HG02943 (cell line): ENCODE measurements around the gene SCG3.

ENCODE experiments used
- ATAC-seq: cut with Tn5 transposase; IDR thresholded peaks from one replicate; pipeline ENCODE4 v1.9.1; 2021; ENCODE audit warnings: mild to moderate bottlenecking, low read depth, moderate library complexity; ENCODE audit not compliant: unreplicated experiment

Gene SCG3

GRCh38 chr15:51677452-51677851 is 3.9 kb upstream of the SCG3 start:
- no peak for ATAC-seq

- no peak for ATAC-seq
Observed at GRCh38 chr15:51678096-51678495, 3.2 kb upstream of the SCG3 start.

GRCh38 chr15:51680321-51680720 is 982 bp upstream of the SCG3 start:
- no peak for ATAC-seq

GRCh38 chr15:51687565-51687964 is 6.3 kb downstream of the SCG3 start:
- no peak for ATAC-seq

GRCh38 chr15:51688863-51689262 is 7.6 kb downstream of the SCG3 start:
- no peak for ATAC-seq

DNA sequence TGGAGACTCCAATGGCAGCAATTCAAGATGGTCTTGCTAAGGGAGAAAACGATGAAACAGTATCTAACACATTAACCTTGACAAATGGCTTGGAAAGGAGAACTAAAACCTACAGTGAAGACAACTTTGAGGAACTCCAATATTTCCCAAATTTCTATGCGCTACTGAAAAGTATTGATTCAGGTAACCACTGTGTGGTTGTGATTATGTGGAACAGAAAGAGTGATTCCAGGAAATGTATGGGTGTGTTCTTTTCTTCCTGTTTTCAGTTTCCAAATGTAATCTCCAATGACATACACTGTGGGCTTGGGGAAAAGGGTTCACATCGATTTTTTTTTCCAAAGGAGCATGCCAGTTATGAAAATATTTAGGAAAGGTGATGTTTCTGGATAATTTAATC is 10.9 kb downstream of the SCG3 start:
- ATAC-seq, result no peak

DNA sequence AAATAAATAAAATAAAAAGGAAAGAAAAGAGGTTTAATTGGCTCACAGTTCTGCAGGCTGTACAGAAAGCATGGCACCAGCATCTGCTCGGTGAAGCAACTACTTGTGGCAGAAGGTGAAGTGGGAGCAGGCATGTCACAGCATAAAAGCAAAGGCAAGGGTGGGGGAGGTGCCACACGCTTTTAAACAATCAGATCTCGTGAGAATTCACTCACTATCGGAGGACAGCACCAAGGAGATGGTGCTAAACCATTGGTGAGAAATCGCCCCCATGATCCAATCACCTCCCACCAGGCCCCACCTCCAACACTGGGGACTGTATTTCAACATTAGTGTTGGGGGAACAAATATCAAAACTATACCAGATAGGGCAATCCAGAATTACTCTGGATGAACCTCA is 15.3 kb downstream of the SCG3 start:
- no peak for ATAC-seq

GRCh38 chr15:51697163-51697562 is 15.9 kb downstream of the SCG3 start:
- no peak for ATAC-seq

GRCh38 chr15:51699373-51699772 is 18.1 kb downstream of the SCG3 start:
- no peak for ATAC-seq

GRCh38 chr15:51702710-51703109 is 21.4 kb downstream of the SCG3 start:
- ATAC-seq, result no peak

- no peak for ATAC-seq
Observed at GRCh38 chr15:51706291-51706690, 25.0 kb downstream of the SCG3 start.

GRCh38 chr15:51706926-51707608 is 25.8 kb downstream of the SCG3 start:
- no peak for ATAC-seq

DNA sequence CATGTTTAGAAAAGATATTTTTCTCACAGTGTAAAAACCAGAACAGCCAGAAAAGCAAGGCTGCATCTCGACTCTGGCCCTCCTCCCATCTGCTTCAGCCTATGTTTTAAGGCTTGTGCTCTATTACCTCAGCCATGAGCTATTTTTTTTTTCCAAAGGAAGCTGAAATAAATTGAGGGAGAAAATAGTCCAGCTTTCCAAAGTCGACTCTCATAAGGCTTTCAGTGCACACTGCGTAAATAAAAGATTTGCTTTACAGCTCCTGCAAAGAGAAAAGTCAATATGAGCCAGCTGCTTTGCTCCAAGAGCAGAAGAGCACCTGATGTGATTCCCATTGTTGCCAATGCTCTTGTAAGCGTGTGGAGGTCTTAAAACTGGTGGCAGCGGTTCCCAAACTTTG is 26.7 kb downstream of the SCG3 start:
- no peak for ATAC-seq

DNA sequence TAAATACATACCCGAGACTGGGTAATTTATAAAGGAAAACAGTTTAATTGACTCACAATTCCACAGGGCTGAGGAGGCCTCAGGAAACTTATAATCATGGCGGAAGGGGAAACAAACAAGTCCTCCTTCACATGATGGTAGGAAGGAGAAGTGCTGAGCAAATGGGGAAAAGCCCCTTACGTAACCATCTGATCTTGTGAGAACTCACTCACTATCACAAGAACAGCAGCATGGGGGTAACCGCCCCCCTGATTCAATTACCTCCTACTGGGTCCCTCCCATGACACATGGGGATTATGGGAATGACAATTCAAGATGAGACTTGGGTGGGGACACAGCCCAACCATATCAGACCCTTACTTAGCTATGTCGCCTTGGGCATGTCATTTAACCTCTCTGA is 27.7 kb downstream of the SCG3 start:
- no peak for ATAC-seq

- no peak for ATAC-seq
Observed at GRCh38 chr15:51714162-51714561, 32.9 kb downstream of the SCG3 start.

GRCh38 chr15:51714911-51715310 is 33.6 kb downstream of the SCG3 start:
- no peak for ATAC-seq

GRCh38 chr15:51718219-51718618 is 36.9 kb downstream of the SCG3 start:
- ATAC-seq, result no peak

DNA sequence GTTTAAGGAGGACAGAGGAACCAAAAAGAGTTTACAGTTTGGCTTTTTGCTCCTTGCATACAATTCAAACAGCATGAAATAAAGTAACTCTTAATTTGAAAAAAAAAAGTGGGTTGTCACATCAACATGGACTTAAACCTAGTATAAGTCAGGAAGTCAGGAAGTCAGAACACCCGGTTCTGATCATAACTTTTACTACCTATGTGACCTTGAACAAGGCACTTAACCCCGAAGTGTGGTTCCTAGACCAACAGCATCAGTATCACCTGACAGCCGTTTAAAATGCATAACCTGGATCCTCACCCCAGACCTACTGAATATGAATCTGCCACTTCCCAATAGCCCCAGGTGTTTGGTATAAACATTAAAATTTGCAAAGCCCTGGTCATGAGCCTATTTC is 37.4 kb downstream of the SCG3 start:
- no peak for ATAC-seq

DNA sequence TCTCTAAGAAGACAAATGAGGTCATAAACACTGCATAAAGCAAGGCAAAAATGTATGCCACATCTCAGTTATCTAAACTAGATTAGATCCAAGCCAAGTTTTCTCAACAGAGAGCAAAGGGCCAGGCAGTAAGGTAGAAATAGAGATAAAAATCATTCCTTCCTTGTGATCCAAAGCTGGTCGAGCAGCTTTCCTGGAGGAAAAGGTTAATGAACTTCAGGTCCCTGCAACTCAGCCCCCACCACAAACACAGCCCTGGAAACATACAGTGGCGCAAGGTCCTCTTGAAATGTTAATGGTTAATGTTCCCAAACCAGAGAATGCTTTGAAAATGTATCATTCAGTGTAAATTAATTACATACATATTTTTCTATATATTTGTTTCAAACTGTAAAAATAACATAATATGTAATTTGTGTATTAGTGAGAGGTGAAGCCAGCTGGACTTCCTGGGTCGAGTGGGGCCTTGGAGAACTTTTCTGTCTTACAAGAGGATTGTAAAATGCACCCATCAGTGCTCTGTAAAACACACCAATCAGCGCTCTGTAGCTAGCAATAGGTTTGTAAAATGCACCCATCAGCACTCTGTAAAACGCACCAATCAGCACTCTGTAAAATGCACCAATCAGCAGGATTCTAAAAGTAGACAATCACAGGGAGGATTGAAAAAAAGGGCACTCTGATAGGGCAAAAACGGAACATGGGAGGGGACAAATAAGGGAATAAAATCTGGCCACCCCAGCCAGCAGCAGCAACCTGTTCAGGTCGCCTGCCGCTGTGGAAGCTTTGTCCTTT is 39.1 kb downstream of the SCG3 start:
- no peak for ATAC-seq

- no peak for ATAC-seq
Observed at GRCh38 chr15:51721199-51721960, 40.1 kb downstream of the SCG3 start.

- no peak for ATAC-seq
Observed at GRCh38 chr15:51724199-51724598, 42.9 kb downstream of the SCG3 start.
